ENCODE data around the gene GOLGA7B. TPM values are rescaled to one million over a fixed set of nuclear protein-coding genes. Genes with fewer than 3 reads are reported as not detected.

The GOLGA7B gene
- total RNA-seq, 2 donors from 2014 or later: 0.18 to 0.27 TPM

GRCh38 chr10:97867220-97867800 is 17.7 kb downstream of the GOLGA7B start:
- no peak overlapping the region for H3K9ac ChIP-seq (ENCODE audit: extremely low read depth, low read length, poor library complexity, severe bottlenecking)
- H3K9me3 ChIP-seq (ENCODE audit: control insufficient read depth, low read length): no peaks in the 10 kb centered on the region
- H3K4me3 Mint-ChIP-seq: no peak overlapping the region
- H3K36me3 Mint-ChIP-seq (ENCODE audit: low read depth): no peaks in the 10 kb centered on the region
- 92% methylated on average over 8 to 10 of the region's 10 CpGs for WGBS, 2 experiments (ENCODE audit: insufficient coverage in 1 of 2, insufficient read length in 1 of 2)
- no peak for DNase-seq
- no peak overlapping the region for H3K4me3 ChIP-seq (ENCODE audit: low read length)
- peaks cover 3% of the 10 kb centered on the region for H3K4me1 ChIP-seq (ENCODE audit: control insufficient read depth, insufficient read depth, low read length)
- TF ChIP-seq CTCF (conservative IDR thresholded peaks at IDR 0.05): no peak
- no peaks in the 10 kb centered on the region for H3K36me3 ChIP-seq (ENCODE audit: control insufficient read depth, insufficient read depth, low read length)
- H3K9me3 Mint-ChIP-seq: no peaks in the 10 kb centered on the region
- peaks cover 17% of the 10 kb centered on the region for H3K4me1 Mint-ChIP-seq
- peaks cover 10% of the 10 kb centered on the region for H3K27me3 Mint-ChIP-seq (ENCODE audit: insufficient read depth)
- H3K27ac Mint-ChIP-seq: no peak overlapping the region
- no peaks in the 10 kb centered on the region for H3K27me3 ChIP-seq (ENCODE audit: control insufficient read depth, insufficient read depth, low read length, poor library complexity, severe bottlenecking)
- no peak overlapping the region for H3K27ac ChIP-seq (ENCODE audit: low read depth, low read length)

DNA sequence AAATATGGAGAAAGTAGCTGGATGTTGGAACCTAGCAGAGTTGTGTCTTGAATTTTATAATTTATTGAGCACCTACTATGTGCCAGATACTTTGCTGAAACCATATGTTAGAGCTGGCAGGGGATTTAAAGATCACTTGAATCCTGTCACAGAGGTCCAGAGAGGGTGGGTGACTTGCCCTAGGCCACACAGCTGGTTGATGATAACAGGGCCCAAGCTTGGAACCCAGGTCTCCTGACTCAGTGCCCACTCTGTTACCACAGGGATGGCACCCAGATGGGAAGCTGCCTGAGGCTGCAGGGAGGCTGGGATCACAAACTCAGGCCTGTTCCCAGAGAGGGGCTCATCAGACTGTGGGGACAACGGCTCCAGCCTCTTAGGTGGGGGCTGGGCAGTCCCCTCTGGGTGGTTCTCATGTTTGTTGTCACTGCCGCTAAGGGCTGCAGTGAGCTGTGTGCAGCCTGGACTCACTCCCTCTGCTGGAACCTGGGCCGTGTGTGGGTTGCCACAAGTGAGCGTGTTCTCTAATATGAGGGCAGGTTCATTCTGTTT is 18.6 kb downstream of the GOLGA7B start:
- H3K4me1 Mint-ChIP-seq: peaks cover 11% of the 10 kb centered on the region
- no peaks in the 10 kb centered on the region for H3K9me3 Mint-ChIP-seq
- Histone ChIP-seq H3K36me3 (ENCODE audit: control insufficient read depth, insufficient read depth, low read length) (no peaks in the 10 kb centered on the region), H3K4me3 (ENCODE audit: low read length) (no peak overlapping the region), H3K27ac (ENCODE audit: low read depth, low read length) (no peak overlapping the region), H3K9ac (ENCODE audit: extremely low read depth, low read length, poor library complexity, severe bottlenecking) (no peak overlapping the region), H3K9me3 (ENCODE audit: control insufficient read depth, low read length) (no peaks in the 10 kb centered on the region), H3K4me1 (ENCODE audit: control insufficient read depth, insufficient read depth, low read length) (peaks cover 3% of the 10 kb centered on the region), H3K27me3 (ENCODE audit: control insufficient read depth, insufficient read depth, low read length, poor library complexity, severe bottlenecking) (no peaks in the 10 kb centered on the region)
- H3K27ac Mint-ChIP-seq: no peak overlapping the region
- DNase-seq: no peak
- TF ChIP-seq CTCF (conservative IDR thresholded peaks at IDR 0.05): no peak
- H3K4me3 Mint-ChIP-seq: no peak overlapping the region
- no peaks in the 10 kb centered on the region for H3K36me3 Mint-ChIP-seq (ENCODE audit: low read depth)
- H3K27me3 Mint-ChIP-seq (ENCODE audit: insufficient read depth): peaks cover 17% of the 10 kb centered on the region
- 88 to 92% methylated on average over 3 to 4 of the region's 4 CpGs for WGBS, 2 experiments (ENCODE audit: insufficient coverage in 1 of 2, insufficient read length in 1 of 2)

DNA sequence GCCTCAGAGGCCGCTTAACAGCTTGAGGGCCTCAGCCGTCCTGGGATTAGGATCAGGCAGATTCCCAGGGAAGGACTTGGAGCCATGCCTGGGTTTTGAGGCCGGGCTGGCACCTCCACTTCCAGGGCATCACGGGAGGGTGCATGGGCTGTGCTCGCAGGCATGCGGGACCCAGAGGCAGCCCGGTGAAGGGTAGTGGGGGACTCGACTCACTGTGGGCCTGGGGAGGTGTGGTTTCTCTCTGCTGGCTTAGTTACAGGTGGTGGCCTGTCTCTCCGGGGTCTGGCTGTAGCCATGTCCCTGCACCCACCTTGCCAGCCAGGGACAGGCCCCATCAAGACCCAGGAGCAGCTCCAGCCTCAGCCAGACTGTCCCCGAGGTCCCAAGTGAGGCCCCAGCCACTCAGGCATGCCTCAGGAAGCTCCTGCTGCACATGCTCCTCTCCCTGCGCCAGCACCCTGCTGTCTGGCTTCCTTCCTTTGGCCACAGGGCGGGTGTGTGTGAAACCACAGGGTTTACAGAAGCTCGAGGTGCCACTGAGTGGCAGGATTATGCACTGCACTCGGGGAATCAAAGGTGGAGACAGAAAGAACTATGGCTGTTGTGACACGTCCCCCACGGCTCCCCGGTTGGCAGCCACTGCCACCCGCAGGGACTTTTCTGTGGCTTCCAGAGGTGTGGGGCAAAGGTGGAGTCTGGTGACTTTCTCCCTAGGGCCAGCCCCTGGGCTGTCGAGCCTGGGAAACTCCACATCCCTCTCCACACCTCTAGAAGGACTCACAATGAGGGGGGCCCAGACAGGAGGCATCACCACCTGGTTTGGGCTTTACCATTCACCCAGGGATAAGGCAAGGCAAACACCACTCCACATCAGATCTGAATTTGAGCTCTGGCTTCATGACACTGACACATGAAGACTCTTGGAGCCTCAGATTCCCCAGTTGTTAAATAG is 19.7 kb downstream of the GOLGA7B start:
- no peak overlapping the region for H3K27ac ChIP-seq (ENCODE audit: low read depth, low read length)
- peaks cover 3% of the 10 kb centered on the region for H3K4me1 ChIP-seq (ENCODE audit: control insufficient read depth, insufficient read depth, low read length)
- no peak overlapping the region for H3K9ac ChIP-seq (ENCODE audit: extremely low read depth, low read length, poor library complexity, severe bottlenecking)
- Mint-ChIP-seq H3K4me3 (no peak overlapping the region), H3K27me3 (ENCODE audit: insufficient read depth) (peaks cover 16% of the 10 kb centered on the region), H3K36me3 (ENCODE audit: low read depth) (no peaks in the 10 kb centered on the region), H3K27ac (peak overlapping the region; percentile 61), H3K4me1 (peaks cover 11% of the 10 kb centered on the region), H3K9me3 (no peaks in the 10 kb centered on the region)
- peak; percentile 82 for TF ChIP-seq CTCF (conservative IDR thresholded peaks at IDR 0.05)
- H3K9me3 ChIP-seq (ENCODE audit: control insufficient read depth, low read length): no peaks in the 10 kb centered on the region
- no peak overlapping the region for H3K4me3 ChIP-seq (ENCODE audit: low read length)
- 49 to 53% methylated on average over 10 to 19 of the region's 19 CpGs for WGBS, 2 experiments (ENCODE audit: insufficient coverage in 1 of 2, insufficient read length in 1 of 2)
- DNase-seq: peak; percentile 95
- H3K36me3 ChIP-seq (ENCODE audit: control insufficient read depth, insufficient read depth, low read length): no peaks in the 10 kb centered on the region
- no peaks in the 10 kb centered on the region for H3K27me3 ChIP-seq (ENCODE audit: control insufficient read depth, insufficient read depth, low read length, poor library complexity, severe bottlenecking)

All from endodermal cell (in vitro differentiated cells).